Adipocyte (in vitro differentiated cells): ENCODE results near the gene UTP18.
"Not testable (repeated sequence)": the region's sequence is repeated elsewhere in the genome, so short reads cannot be mapped to it uniquely, and the experiment has no call there.

Experiments used
- DNase-seq: peaks from one replicate; pipeline ENCODE4 v3.0.0-alpha.2; 2015; ENCODE audit warnings: low read depth
- H3K27me3 ChIP-seq: replicated peaks from 2 replicates; pipeline ENCODE4 v1.7.0; 2013; ENCODE audit warnings: mild to moderate bottlenecking, low read length, moderate library complexity; ENCODE audit not compliant: control insufficient read depth, insufficient read depth
- H3K36me3 ChIP-seq: 2 replicates; pipeline ENCODE4 v1.7.0; 2013; ENCODE audit warnings: low read length, mild to moderate bottlenecking, moderate library complexity; ENCODE audit not compliant: control insufficient read depth, insufficient read depth, severe bottlenecking
- H3K4me1 ChIP-seq: 2 replicates; pipeline ENCODE4 v1.7.0; 2013; ENCODE audit warnings: mild to moderate bottlenecking, low read length, moderate library complexity; ENCODE audit not compliant: control insufficient read depth, insufficient read depth
- H3K4me3 ChIP-seq: 2 replicates; pipeline ENCODE4 v1.7.0; 2013; ENCODE audit warnings: mild to moderate bottlenecking, low read length, moderate library complexity
- H3K9ac ChIP-seq: 2 replicates; pipeline ENCODE4 v1.7.0; 2013; ENCODE audit warnings: mild to moderate bottlenecking, low read length, moderate library complexity
- H3K9me3 ChIP-seq: 2 replicates; pipeline ENCODE4 v1.7.0; 2013; ENCODE audit warnings: mild to moderate bottlenecking, low read length, moderate library complexity; ENCODE audit not compliant: control insufficient read depth

The UTP18 gene

GRCh38 chr17:51259564-51260236 is 646 bp upstream of the UTP18 start, which contains the start of gene MBTD1:
Gene MBTD1, minus strand, starts transcription at chr17:51260049. Its CDS starts 34,888 bp downstream, at chr17:51225161.
- peak; percentile 97 for DNase-seq
- peaks cover 9% of the 10 kb centered on the region for H3K36me3 ChIP-seq
- H3K4me1 ChIP-seq: peaks cover 52% of the 10 kb centered on the region
- H3K4me3 ChIP-seq: peak within 1 kb of the TSS; percentile 86
- H3K27me3 ChIP-seq: no peaks in the 10 kb centered on the region
- no peaks in the 10 kb centered on the region for H3K9me3 ChIP-seq
- peak within 1 kb of the TSS; percentile 94 for H3K9ac ChIP-seq

GRCh38 chr17:51261024-51261963 is 948 bp downstream of the UTP18 start:
- H3K9ac ChIP-seq: peak overlapping the region; percentile 94
- peaks cover 14% of the 10 kb centered on the region for H3K36me3 ChIP-seq
- DNase-seq: peak; percentile 18
- H3K9me3 ChIP-seq: no peaks in the 10 kb centered on the region
- peak overlapping the region; percentile 86 for H3K4me3 ChIP-seq
- H3K4me1 ChIP-seq: peaks cover 52% of the 10 kb centered on the region
- H3K27me3 ChIP-seq: no peaks in the 10 kb centered on the region

- Histone ChIP-seq H3K4me3 (no peak overlapping the region), H3K36me3 (peaks cover 29% of the 10 kb centered on the region)
These were observed 2.7 kb downstream of the UTP18 start for GRCh38 chr17:51263006-51263405.

GRCh38 chr17:51264466-51264865 is 4.1 kb downstream of the UTP18 start:
- Histone ChIP-seq H3K36me3 (peaks cover 42% of the 10 kb centered on the region), H3K4me1 (peaks cover 25% of the 10 kb centered on the region)
- not testable (repeated sequence) for H3K27me3 ChIP-seq, H3K9ac ChIP-seq, H3K9me3 ChIP-seq, H3K4me3 ChIP-seq, DNase-seq

More at GRCh38 chr17:51263006-51263405, 2.7 kb downstream of the UTP18 start:
- H3K9ac ChIP-seq: no peak overlapping the region
- H3K4me1 ChIP-seq: peaks cover 36% of the 10 kb centered on the region
- H3K27me3 ChIP-seq: no peaks in the 10 kb centered on the region
- peak; percentile 38 for DNase-seq
- H3K9me3 ChIP-seq: no peaks in the 10 kb centered on the region

GRCh38 chr17:51269991-51270390 is 9.6 kb downstream of the UTP18 start:
- Histone ChIP-seq H3K9me3 (no peaks in the 10 kb centered on the region), H3K4me3 (no peak overlapping the region), H3K27me3 (no peaks in the 10 kb centered on the region), H3K9ac (no peak overlapping the region), H3K4me1 (peaks cover 9% of the 10 kb centered on the region), H3K36me3 (peaks cover 67% of the 10 kb centered on the region)
- DNase-seq: no peak

- Histone ChIP-seq H3K36me3 (peaks cover 68% of the 10 kb centered on the region), H3K9ac (no peak overlapping the region), H3K4me1 (peaks cover 15% of the 10 kb centered on the region), H3K9me3 (no peaks in the 10 kb centered on the region), H3K27me3 (no peaks in the 10 kb centered on the region), H3K4me3 (no peak overlapping the region)
- DNase-seq: no peak
These were observed 10.3 kb downstream of the UTP18 start for GRCh38 chr17:51270636-51271035.

- Histone ChIP-seq H3K36me3 (peaks cover 68% of the 10 kb centered on the region), H3K9me3 (no peaks in the 10 kb centered on the region), H3K4me3 (no peak overlapping the region)
These were observed 12.5 kb downstream of the UTP18 start for GRCh38 chr17:51272812-51273211.

GRCh38 chr17:51275381-51275780 is 15.0 kb downstream of the UTP18 start:
- H3K9ac ChIP-seq: no peak overlapping the region
- H3K9me3 ChIP-seq: no peaks in the 10 kb centered on the region
- peak; percentile 86 for DNase-seq
- no peaks in the 10 kb centered on the region for H3K27me3 ChIP-seq
- no peak overlapping the region for H3K4me3 ChIP-seq
- peaks cover 70% of the 10 kb centered on the region for H3K36me3 ChIP-seq
- peaks cover 18% of the 10 kb centered on the region for H3K4me1 ChIP-seq

More at GRCh38 chr17:51272812-51273211, 12.5 kb downstream of the UTP18 start:
- H3K9ac ChIP-seq: no peak overlapping the region
- H3K4me1 ChIP-seq: peaks cover 20% of the 10 kb centered on the region
- DNase-seq: no peak
- no peaks in the 10 kb centered on the region for H3K27me3 ChIP-seq

- Histone ChIP-seq H3K4me3 (no peak overlapping the region), H3K9me3 (no peaks in the 10 kb centered on the region), H3K4me1 (peaks cover 10% of the 10 kb centered on the region), H3K9ac (no peak overlapping the region), H3K36me3 (peaks cover 75% of the 10 kb centered on the region), H3K27me3 (no peaks in the 10 kb centered on the region)
- DNase-seq: no peak
These were observed 18.8 kb downstream of the UTP18 start for GRCh38 chr17:51279183-51279582.

GRCh38 chr17:51287412-51287811 is 27.1 kb downstream of the UTP18 start:
- Histone ChIP-seq H3K9me3 (no peaks in the 10 kb centered on the region), H3K9ac (no peak overlapping the region), H3K4me3 (no peak overlapping the region), H3K27me3 (no peaks in the 10 kb centered on the region), H3K36me3 (peaks cover 67% of the 10 kb centered on the region), H3K4me1 (no peaks in the 10 kb centered on the region)
- DNase-seq: no peak

GRCh38 chr17:51289696-51290111 is 29.4 kb downstream of the UTP18 start:
- no peaks in the 10 kb centered on the region for H3K4me1 ChIP-seq
- no peaks in the 10 kb centered on the region for H3K9me3 ChIP-seq
- no peak overlapping the region for H3K4me3 ChIP-seq
- no peaks in the 10 kb centered on the region for H3K27me3 ChIP-seq
- H3K9ac ChIP-seq: no peak overlapping the region
- no peak for DNase-seq
- peaks cover 67% of the 10 kb centered on the region for H3K36me3 ChIP-seq
